ENCODE measurements around the gene NFE2L1. TPM values are rescaled to one million over a fixed set of nuclear protein-coding genes. Genes with fewer than 3 reads are reported as not detected.
A peak's percentile ranks its signal among the peaks of the same experiment; 100 is the strongest.
"Not testable (repeated sequence)": the region's sequence is repeated elsewhere in the genome, so short reads cannot be mapped to it uniquely, and the experiment has no call there.

NFE2L1 gene
- polyA plus RNA-seq, 10 donors: 192 to 305 (median 259) TPM

GRCh38 chr17:48022901-48023300, 25.3 kb upstream of the NFE2L1 start:
- DNase-seq: no peak

- peak; percentile 57 to 83 (median 76) for DNase-seq
Observed at GRCh38 chr17:48023400-48024148, 24.6 kb upstream of the NFE2L1 start.

- DNase-seq: peak; percentile 26 to 70 (median 51)
Observed at GRCh38 chr17:48024149-48025039, 23.8 kb upstream of the NFE2L1 start.

GRCh38 chr17:48025040-48025903, 22.9 kb upstream of the NFE2L1 start:
- DNase-seq: peak; percentile 94 to 97 (median 95)

GRCh38 chr17:48025904-48026501, 22.2 kb upstream of the NFE2L1 start:
- DNase-seq: peak in 1 of 3 donors; percentile 33

GRCh38 chr17:48026502-48027321, 21.4 kb upstream of the NFE2L1 start:
- peak; percentile 89 to 96 (median 89) for DNase-seq

- DNase-seq: no peak
Observed at GRCh38 chr17:48027322-48027981, 20.7 kb upstream of the NFE2L1 start.

DNA sequence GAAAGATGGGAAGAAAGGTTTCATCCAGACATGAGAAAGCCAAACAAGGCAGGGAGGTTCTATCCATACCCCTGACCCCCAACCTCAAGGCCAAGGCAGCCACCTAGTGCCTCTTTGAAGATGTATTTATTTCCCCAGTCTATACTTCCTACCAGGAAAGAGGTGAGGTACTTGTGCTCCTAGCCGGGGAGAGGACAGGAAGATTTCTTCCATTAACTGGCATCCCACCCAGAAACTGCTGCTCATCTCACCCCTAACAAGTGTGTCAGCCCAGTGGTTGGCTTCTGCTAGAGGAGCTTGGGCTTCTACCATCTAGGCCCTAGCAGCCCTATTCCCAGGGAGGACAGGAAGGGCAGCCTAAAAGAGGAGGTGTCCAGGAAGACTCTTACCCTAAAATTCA, 19.4 kb upstream of the NFE2L1 start:
- no peak for DNase-seq

DNA sequence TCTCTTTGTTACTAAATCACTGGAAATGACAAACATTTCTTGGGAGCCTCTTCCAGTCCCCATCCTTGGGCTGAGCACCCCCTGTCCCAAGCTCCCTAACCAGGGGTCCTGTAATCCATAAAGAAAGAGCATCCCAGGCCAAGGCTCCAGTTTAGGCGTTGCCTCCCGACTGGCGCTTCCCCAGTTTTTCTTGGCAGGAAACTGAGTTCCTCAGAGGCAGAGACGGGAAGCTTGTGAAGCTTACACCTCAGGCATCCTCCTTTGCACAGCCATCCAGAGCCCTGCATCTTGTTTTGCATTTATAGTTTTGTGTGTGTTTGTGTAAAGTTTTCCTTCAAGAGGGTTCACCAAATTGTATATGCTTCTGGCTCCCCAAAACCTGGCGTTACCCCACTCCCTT, 17.6 kb upstream of the NFE2L1 start:
- DNase-seq: peak in 2 of 3 donors; percentile 70 to 73

DNA sequence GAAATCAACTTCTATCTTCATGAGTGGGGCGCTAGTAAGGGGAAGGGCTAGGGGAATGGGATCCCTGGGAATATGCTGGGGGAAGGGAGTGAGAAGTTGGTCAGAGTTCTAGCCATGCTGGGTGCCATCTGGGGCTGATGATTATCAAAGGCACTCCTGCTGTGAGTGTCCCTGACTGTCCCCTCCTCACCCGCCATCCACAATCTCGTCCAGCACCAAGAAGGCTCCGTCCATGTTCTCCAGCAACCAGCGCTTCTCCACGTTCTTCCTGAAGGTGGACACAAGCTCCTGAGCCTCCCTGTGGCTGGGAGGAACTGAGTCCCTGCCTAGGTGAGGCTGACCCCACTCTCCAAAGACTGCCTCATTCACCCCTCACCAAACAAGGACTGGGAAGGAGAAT, 16.2 kb upstream of the NFE2L1 start:
- no peak for DNase-seq

DNA sequence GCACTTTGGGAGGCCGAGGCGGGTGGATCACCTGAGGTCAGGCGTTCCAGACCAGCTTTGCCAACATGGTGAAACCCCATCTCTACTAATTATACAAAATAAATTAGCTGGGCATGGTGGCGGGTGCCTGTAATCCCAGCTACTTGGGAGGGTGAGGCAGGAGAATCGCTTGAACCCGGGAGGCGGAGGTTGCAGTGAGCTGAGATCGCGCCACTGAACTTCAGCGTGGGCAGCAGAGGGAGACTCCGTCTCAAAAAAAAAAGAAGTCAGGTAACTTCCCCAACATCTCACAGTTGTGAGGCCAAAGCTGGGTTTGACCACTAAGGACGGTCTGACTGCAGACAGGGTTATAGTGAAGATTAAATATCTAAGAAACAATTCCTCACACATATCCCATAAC, 13.4 kb upstream of the NFE2L1 start:
- not testable (repeated sequence) for DNase-seq

DNA sequence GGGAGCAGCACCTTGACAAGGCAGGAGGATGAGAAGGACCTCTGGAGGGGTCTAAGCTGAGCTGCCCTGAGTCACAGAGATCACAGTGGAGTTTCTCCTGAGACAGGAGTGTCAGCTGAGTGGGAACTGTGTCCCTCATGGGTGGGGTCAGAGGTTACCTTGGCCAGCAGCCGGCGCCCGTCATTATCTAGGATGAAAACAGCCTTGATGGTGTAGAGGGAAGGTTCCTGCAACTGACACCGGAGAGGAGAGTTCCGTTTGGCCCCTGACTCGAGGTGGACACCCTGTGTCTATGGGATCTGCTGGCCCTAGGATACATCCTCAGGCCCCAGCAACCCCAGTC, 11.5 kb upstream of the NFE2L1 start:
- no peak for DNase-seq

- peak in 2 of 3 donors; percentile 51 to 78 for DNase-seq
Observed at GRCh38 chr17:48037036-48037837, 10.9 kb upstream of the NFE2L1 start, which contains the start of gene COPZ2. COPZ2 (minus strand) TSS chr17:48037797; CDS start chr17:48037777, 20 bp downstream.

DNA sequence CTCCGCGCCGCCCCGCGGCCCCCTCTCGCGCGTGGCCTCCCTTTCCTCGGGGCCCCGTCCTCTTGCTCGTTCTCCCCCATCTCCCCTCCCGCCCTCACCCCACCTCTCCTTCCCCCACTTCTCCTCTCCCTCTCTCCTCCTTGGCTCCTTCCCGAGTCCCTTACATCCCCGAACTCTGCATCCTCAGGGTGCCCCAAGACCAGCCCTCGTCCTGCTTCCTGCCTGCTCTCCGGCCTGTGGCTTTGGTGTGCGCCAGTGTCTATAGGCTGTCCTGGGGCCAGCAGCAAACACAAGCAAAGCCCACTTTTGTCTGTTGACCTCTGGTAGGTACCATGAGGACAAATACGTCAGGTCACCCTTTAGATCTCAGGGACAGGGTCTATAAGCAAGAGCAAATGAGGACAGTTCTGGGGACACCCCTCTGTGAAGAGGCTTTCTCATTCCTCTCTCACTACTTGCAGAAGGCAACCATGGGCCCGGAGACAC, 10.3 kb upstream of the NFE2L1 start:
- peak in 1 of 3 donors; percentile 65 for DNase-seq

DNA sequence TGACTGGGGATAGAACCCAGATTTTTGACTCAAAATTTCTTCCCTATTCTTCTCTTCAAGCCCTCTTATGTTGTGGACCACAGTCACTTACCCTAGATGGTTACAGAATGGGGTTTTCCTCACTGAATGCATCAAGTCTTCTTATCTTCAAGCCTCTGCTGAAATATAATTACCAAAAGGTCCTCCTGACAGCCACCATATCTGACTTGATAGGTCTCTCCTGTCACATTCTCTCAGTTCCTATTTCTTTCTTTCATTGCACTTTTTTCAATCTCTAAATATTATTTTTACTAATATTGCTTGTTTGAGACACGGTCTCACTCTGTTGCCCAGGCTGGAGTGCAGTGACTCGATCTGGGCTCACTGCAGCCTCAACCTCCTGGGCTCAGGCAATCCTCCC, 9.5 kb upstream of the NFE2L1 start:
- no peak for DNase-seq

DNA sequence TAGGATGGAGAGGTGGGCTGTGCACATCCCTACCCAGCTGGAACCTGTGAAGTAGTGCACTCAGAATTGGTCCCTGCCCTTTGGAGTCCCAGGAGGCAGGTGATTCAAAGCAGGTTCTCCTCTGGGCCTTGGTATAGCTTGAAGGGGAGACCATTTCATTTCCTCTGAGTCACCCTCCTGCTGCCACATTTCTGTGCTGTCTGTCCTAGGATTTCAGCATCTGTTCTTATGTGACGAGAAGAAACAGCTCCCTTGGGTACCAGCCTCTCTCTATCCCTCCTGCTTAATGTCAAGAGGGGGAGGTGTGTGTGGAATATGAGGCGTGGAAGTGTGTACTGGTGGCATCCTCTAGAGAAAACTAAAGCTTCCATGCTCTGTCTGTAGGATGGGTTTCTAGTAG, 5.0 kb upstream of the NFE2L1 start:
- DNase-seq: no peak

DNA sequence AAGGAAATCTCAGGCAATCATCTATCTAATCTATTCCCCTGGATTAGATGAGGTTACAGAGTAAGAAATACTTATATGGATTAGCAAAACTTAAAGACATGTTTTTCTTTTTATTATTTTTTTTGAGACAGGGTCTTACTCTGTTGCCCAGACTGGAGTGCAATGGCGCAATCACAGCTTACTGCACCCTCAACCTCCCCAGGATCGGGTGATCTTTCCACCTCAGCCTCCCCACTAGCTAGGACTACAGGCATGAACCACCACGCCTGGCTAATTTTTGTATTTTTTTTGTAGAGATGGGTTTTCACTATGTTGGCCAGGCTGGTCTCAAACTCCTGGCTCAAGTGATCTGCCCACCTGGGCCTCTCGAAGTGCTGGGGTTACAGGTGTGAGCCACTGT, 3.3 kb upstream of the NFE2L1 start:
- DNase-seq: no peak

GRCh38 chr17:48045316-48046001, 2.7 kb upstream of the NFE2L1 start:
- DNase-seq: peak in 2 of 3 donors; percentile 62 to 73
